Measurements from ENCODE around the gene DBX2.
"Not testable (repeated sequence)": the region's sequence is repeated elsewhere in the genome, so short reads cannot be mapped to it uniquely, and the experiment has no call there.

Gene DBX2

GRCh38 chr12:45010059-45010458 lies 40.8 kb downstream of the DBX2 start:
- no peak for DNase-seq (ENCODE audit: low spot score)

- DNase-seq (ENCODE audit: low spot score), result no peak
Observed at GRCh38 chr12:45008211-45008610, 42.7 kb downstream of the DBX2 start.

- DNase-seq (ENCODE audit: low spot score), result no peak
Observed at GRCh38 chr12:44999355-44999754, 51.5 kb downstream of the DBX2 start.

GRCh38 chr12:44993161-44993560 lies 57.7 kb downstream of the DBX2 start:
- no peak for DNase-seq (ENCODE audit: low spot score)

GRCh38 chr12:44984863-44985262 lies 66.0 kb downstream of the DBX2 start:
- DNase-seq (ENCODE audit: low spot score), result not testable (repeated sequence)

GRCh38 chr12:44979918-44980317 lies 71.0 kb downstream of the DBX2 start:
- DNase-seq (ENCODE audit: low spot score), result no peak

GRCh38 chr12:44976246-44976645 lies 74.7 kb downstream of the DBX2 start:
- DNase-seq (ENCODE audit: low spot score), result no peak

GRCh38 chr12:44972746-44973421 lies 78.0 kb downstream of the DBX2 start:
- no peak for DNase-seq (ENCODE audit: low spot score)

GRCh38 chr12:44968965-44969364 lies 81.9 kb downstream of the DBX2 start:
- no peak for DNase-seq (ENCODE audit: low spot score)
